ENCODE results near the gene MEF2D.

Gene MEF2D

DNA sequence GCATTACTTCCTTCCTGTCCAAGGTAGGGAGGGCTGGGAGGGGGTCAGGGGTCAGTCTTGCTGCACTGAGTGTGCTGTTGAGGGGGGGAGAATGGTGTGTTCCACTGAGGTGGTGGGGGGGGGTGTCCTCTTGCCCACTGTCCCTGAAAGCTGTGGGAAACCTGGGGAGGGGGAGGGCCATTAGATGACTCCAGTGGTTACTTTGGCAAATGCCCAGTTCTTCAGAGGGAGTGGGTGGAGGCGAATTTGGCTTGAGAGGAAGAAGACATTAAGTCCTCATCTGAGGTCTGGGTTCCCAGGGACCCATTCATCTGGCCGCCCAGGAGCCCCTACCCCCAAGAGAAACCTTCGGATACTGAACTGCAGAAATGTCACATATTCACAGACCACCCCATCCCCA lies 36.2 kb downstream of the MEF2D start:
- peaks cover 2 to 39% of the 10 kb centered on the region in 2 experiments; a peak in 2 of 3 replicates for H3K36me3 ChIP-seq (ENCODE audit: control insufficient read depth in 2 of 2, insufficient read depth in 1 of 2, low read length in 2 of 2)
- ChIA-PET POLR2A (no interaction called here), CTCF (no interaction called here)
- no peaks in the 10 kb centered on the region; the same call in 1 of the 2 replicates for H3K4me1 ChIP-seq (ENCODE audit: control insufficient read depth, insufficient read depth, low read length)
- peak; percentile 63 for TF ChIP-seq ZFHX2 (tag by site-specific recombination; conservative IDR thresholded peaks at IDR 0.05)
- TF ChIP-seq EGR2 (tag by site-specific recombination; IDR thresholded peaks at IDR 0.05; ENCODE audit: low read depth): peak; percentile 40; the same call in 1 of the 2 replicates
- TF ChIP-seq ZNF16 (tag by site-specific recombination; IDR thresholded peaks at IDR 0.05; ENCODE audit: low read depth): no peak
- TF ChIP-seq SCRT1 (tag by site-specific recombination; IDR thresholded peaks at IDR 0.05; ENCODE audit: borderline replicate concordance): no peak
- TF ChIP-seq ZNF24 (tag by site-specific recombination; IDR thresholded peaks at IDR 0.05): no peak
- TF ChIP-seq, protein P1, sequence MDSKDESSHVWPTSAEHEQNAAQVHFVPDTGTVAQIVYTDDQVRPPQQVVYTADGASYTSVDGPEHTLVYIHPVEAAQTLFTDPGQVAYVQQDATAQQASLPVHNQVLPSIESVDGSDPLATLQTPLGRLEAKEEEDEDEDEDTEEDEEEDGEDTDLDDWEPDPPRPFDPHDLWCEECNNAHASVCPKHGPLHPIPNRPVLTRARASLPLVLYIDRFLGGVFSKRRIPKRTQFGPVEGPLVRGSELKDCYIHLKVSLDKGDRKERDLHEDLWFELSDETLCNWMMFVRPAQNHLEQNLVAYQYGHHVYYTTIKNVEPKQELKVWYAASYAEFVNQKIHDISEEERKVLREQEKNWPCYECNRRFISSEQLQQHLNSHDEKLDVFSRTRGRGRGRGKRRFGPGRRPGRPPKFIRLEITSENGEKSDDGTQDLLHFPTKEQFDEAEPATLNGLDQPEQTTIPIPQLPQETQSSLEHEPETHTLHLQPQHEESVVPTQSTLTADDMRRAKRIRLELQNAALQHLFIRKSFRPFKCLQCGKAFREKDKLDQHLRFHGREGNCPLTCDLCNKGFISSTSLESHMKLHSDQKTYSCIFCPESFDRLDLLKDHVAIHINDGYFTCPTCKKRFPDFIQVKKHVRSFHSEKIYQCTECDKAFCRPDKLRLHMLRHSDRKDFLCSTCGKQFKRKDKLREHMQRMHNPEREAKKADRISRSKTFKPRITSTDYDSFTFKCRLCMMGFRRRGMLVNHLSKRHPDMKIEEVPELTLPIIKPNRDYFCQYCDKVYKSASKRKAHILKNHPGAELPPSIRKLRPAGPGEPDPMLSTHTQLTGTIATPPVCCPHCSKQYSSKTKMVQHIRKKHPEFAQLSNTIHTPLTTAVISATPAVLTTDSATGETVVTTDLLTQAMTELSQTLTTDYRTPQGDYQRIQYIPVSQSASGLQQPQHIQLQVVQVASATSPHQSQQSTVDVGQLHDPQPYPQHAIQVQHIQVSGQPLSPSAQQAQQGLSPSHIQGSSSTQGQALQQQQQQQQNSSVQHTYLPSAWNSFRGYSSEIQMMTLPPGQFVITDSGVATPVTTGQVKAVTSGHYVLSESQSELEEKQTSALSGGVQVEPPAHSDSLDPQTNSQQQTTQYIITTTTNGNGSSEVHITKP (tag by site-specific recombination; IDR thresholded peaks at IDR 0.05): peak; percentile 47; the same call in 1 of the 2 replicates
- peak; percentile 29; the same call in 1 of the 2 replicates for TF ChIP-seq ZNF398 (tag by site-specific recombination; IDR thresholded peaks at IDR 0.05)
- H3K4me3 ChIP-seq (ENCODE audit: low read depth, low read length): no peak overlapping the region
- H3K27ac ChIP-seq (ENCODE audit: extremely low read depth, low read depth, low read length): no peak overlapping the region
- H3K9me3 ChIP-seq (ENCODE audit: control insufficient read depth, insufficient read depth, low read depth, low read length): no peaks in the 10 kb centered on the region

DNA sequence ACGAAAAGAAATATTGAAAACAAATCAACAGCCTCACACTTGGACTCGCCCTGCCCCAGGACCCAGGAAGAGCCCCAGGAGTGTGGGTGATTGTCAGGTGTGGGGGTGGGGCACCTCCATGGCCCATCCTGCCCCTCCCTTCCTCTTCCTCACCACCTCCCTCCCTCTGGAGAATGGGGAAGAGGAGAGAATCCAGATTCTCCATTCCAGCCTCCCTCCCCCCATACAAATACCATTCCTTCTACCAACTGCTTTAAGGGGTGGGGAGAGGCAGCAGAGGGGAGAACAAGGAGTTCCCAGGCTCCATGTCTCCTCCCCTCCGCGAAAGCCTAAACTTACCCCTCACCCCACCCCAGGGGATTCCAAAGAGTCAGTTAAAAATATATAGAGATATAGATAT lies 36.7 kb downstream of the MEF2D start:
- peaks cover 0 to 36% of the 10 kb centered on the region in 2 experiments; a peak in 2 of 3 replicates for H3K36me3 ChIP-seq (ENCODE audit: control insufficient read depth in 2 of 2, insufficient read depth in 1 of 2, low read length in 2 of 2)
- H3K4me1 ChIP-seq (ENCODE audit: control insufficient read depth, insufficient read depth, low read length): no peaks in the 10 kb centered on the region; the same call in 1 of the 2 replicates
- no peak overlapping the region for H3K27ac ChIP-seq (ENCODE audit: extremely low read depth, low read depth, low read length)
- no peak overlapping the region for H3K4me3 ChIP-seq (ENCODE audit: low read depth, low read length)
- ChIA-PET CTCF (no interaction called here), POLR2A (no interaction called here)
- no peaks in the 10 kb centered on the region for H3K9me3 ChIP-seq (ENCODE audit: control insufficient read depth, insufficient read depth, low read depth, low read length)
- peak; percentile 43 for TF ChIP-seq ZNF341 (tag by site-specific recombination; IDR thresholded peaks at IDR 0.05; ENCODE audit: low read depth)
- TF ChIP-seq, protein P2, sequence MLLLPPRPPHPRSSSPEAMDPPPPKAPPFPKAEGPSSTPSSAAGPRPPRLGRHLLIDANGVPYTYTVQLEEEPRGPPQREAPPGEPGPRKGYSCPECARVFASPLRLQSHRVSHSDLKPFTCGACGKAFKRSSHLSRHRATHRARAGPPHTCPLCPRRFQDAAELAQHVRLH (tag by site-specific recombination; IDR thresholded peaks at IDR 0.05): no peak
- TF ChIP-seq ZBTB17 (tag by site-specific recombination; IDR thresholded peaks at IDR 0.05): no peak
- no peak for TF ChIP-seq ZNF423 (tag by site-specific recombination; IDR thresholded peaks at IDR 0.05)
- TF ChIP-seq TCF7L2 (IDR thresholded peaks at IDR 0.05; ENCODE audit: borderline replicate concordance, low read depth, low read length): no peak
- no peak for TF ChIP-seq ZNF768 (tag by site-specific recombination; IDR thresholded peaks at IDR 0.05)

DNA sequence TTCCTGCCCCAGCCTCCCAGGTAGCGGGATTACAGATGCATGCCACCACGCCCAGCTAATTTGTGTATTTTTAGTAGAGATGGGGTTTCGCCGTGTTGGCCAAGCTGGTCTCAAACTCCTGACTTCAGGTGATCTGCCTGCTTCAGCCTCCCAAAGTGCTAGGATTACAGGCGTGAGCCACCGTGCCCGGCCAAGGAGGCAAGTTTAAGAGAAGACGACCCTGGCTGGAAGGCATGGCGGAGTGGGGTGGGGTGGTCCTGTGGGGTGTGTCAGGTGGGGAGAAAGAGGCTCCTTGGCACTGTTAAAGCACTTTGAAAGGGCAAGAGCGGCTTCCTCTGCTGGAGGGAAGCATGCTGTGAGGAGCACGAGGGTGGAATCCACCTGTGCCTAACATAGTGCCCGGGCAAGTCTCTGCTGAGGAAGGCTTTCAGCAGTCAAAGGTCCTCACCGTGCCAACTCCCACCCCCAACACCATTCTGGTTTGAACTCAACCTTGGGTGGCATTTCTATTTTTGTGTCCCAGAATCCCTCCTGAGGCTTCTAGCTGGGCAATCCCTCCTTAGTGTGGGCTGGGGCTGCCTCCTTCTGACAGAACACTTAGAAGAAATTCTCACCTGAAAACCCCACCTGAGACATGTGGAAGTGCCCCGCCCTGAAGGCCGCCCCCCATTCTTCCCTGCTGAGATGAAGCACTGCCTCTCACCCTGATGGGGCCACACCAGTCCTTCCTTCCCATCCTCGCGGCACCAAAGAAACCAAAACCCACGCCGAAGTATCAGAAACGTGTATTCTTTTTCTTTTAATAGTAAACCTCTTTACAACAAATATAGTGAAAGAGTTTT lies 37.4 kb downstream of the MEF2D start:
- Histone ChIP-seq H3K4me3 (ENCODE audit: low read depth, low read length) (no peak overlapping the region), H3K36me3 (ENCODE audit: control insufficient read depth in 2 of 2, insufficient read depth in 1 of 2, low read length in 2 of 2) (peaks cover 0 to 29% of the 10 kb centered on the region in 2 experiments; a peak in 2 of 3 replicates), H3K4me1 (ENCODE audit: control insufficient read depth, insufficient read depth, low read length) (no peaks in the 10 kb centered on the region; the same call in 1 of the 2 replicates), H3K27ac (ENCODE audit: extremely low read depth, low read depth, low read length) (no peak overlapping the region), H3K9me3 (ENCODE audit: control insufficient read depth, insufficient read depth, low read depth, low read length) (no peaks in the 10 kb centered on the region)
- ChIA-PET CTCF (no interaction called here), POLR2A (no interaction called here)
- TF ChIP-seq MEIS1 (CRISPR knock-in tag; IDR thresholded peaks at IDR 0.05; ENCODE audit: borderline replicate concordance) (no peak), ZNF23 (tag by site-specific recombination; IDR thresholded peaks at IDR 0.05; ENCODE audit: borderline replicate concordance) (no peak), HOXC10 (CRISPR knock-in tag; IDR thresholded peaks at IDR 0.05) (no peak), ZNF202 (tag by site-specific recombination; IDR thresholded peaks at IDR 0.05; ENCODE audit: borderline replicate concordance) (no peak), ZNF350 (tag by site-specific recombination; IDR thresholded peaks at IDR 0.05) (no peak), KLF1 (tag by site-specific recombination; IDR thresholded peaks at IDR 0.05) (0 out of 2 replicates have a peak, but pooled peaks have one; percentile 9), KLF9 (tag by site-specific recombination; IDR thresholded peaks at IDR 0.05; ENCODE audit: low read depth) (no peak), ZNF133 (tag by site-specific recombination; IDR thresholded peaks at IDR 0.05) (no peak), ZNF707 (tag by site-specific recombination; IDR thresholded peaks at IDR 0.05) (no peak)
